IPS-20b (cell line): ENCODE results near the gene TTI1.

Experiments
- H3K27ac ChIP-seq: one replicate; pipeline ENCODE4 v1.5.1; 2013; ENCODE audit warnings: low read length
- H3K27me3 ChIP-seq: 2 replicates; pipeline ENCODE4 v1.6.1; 2013; ENCODE audit warnings: mild to moderate bottlenecking, low read length, inconsistent platforms; ENCODE audit not compliant: insufficient read depth
- H3K36me3 ChIP-seq: 2 replicates; pipeline ENCODE4 v1.6.1; 2013; ENCODE audit warnings: low read depth, mild to moderate bottlenecking, inconsistent platforms, low read length, moderate library complexity; ENCODE audit not compliant: insufficient read depth
- H3K4me1 ChIP-seq: 2 replicates; pipeline ENCODE4 v1.6.1; 2013; ENCODE audit warnings: mild to moderate bottlenecking, control low read depth, inconsistent platforms, low read length, moderate library complexity; ENCODE audit not compliant: insufficient read depth
- H3K4me3 ChIP-seq: 2 replicates; pipeline ENCODE4 v1.5.1; 2013; ENCODE audit warnings: mild to moderate bottlenecking, low read length, inconsistent platforms
- H3K9ac ChIP-seq: 2 replicates; pipeline ENCODE4 v1.6.1; 2013; ENCODE audit warnings: low read depth, mild to moderate bottlenecking, inconsistent platforms, low read length, moderate library complexity
- H3K9me3 ChIP-seq: 2 replicates; pipeline ENCODE4 v1.6.1; 2013; ENCODE audit warnings: mild to moderate bottlenecking, low read depth, low read length, inconsistent platforms; ENCODE audit not compliant: insufficient read depth

The TTI1 gene

GRCh38 chr20:38066969-38067716, 33.9 kb upstream of the TTI1 start:
- Histone ChIP-seq H3K27me3 (no peaks in the 10 kb centered on the region), H3K36me3 (peaks cover 98% of the 10 kb centered on the region), H3K4me3 (no peak overlapping the region), H3K9me3 (no peaks in the 10 kb centered on the region), H3K4me1 (no peaks in the 10 kb centered on the region), H3K27ac (no peak overlapping the region), H3K9ac (no peak overlapping the region)

- no peaks in the 10 kb centered on the region for H3K9me3 ChIP-seq
- H3K36me3 ChIP-seq: peaks cover 100% of the 10 kb centered on the region
- no peaks in the 10 kb centered on the region for H3K4me1 ChIP-seq
- no peak overlapping the region for H3K27ac ChIP-seq
- no peak overlapping the region for H3K4me3 ChIP-seq
- no peak overlapping the region for H3K9ac ChIP-seq
- H3K27me3 ChIP-seq: no peaks in the 10 kb centered on the region
Observed at GRCh38 chr20:38065764-38066375, 32.6 kb upstream of the TTI1 start.

GRCh38 chr20:38063911-38064530, 30.8 kb upstream of the TTI1 start:
- Histone ChIP-seq H3K27ac (no peak overlapping the region), H3K9me3 (no peaks in the 10 kb centered on the region), H3K4me3 (no peak overlapping the region), H3K36me3 (peaks cover 100% of the 10 kb centered on the region), H3K9ac (no peak overlapping the region), H3K4me1 (no peaks in the 10 kb centered on the region), H3K27me3 (no peaks in the 10 kb centered on the region)

GRCh38 chr20:38062890-38063289, 29.6 kb upstream of the TTI1 start:
- Histone ChIP-seq H3K9ac (no peak overlapping the region), H3K36me3 (peaks cover 100% of the 10 kb centered on the region), H3K27ac (no peak overlapping the region), H3K27me3 (no peaks in the 10 kb centered on the region), H3K4me1 (no peaks in the 10 kb centered on the region), H3K9me3 (no peaks in the 10 kb centered on the region), H3K4me3 (no peak overlapping the region)

- Histone ChIP-seq H3K9ac (no peak overlapping the region), H3K27ac (no peak overlapping the region), H3K4me3 (no peak overlapping the region), H3K36me3 (peaks cover 85% of the 10 kb centered on the region), H3K4me1 (no peaks in the 10 kb centered on the region), H3K27me3 (no peaks in the 10 kb centered on the region), H3K9me3 (no peaks in the 10 kb centered on the region)
Observed at GRCh38 chr20:38061109-38061508, 27.9 kb upstream of the TTI1 start.

- Histone ChIP-seq H3K4me3 (no peak overlapping the region), H3K27ac (no peak overlapping the region), H3K4me1 (no peaks in the 10 kb centered on the region), H3K9ac (no peak overlapping the region), H3K27me3 (no peaks in the 10 kb centered on the region), H3K36me3 (peaks cover 84% of the 10 kb centered on the region), H3K9me3 (no peaks in the 10 kb centered on the region)
Observed at GRCh38 chr20:38060536-38060935, 27.3 kb upstream of the TTI1 start.

GRCh38 chr20:38059832-38060231, 26.6 kb upstream of the TTI1 start:
- no peaks in the 10 kb centered on the region for H3K9me3 ChIP-seq
- H3K27me3 ChIP-seq: no peaks in the 10 kb centered on the region
- no peak overlapping the region for H3K4me3 ChIP-seq
- no peak overlapping the region for H3K27ac ChIP-seq
- peaks cover 82% of the 10 kb centered on the region for H3K36me3 ChIP-seq
- no peaks in the 10 kb centered on the region for H3K4me1 ChIP-seq
- H3K9ac ChIP-seq: no peak overlapping the region

- H3K9me3 ChIP-seq: no peaks in the 10 kb centered on the region
- no peak overlapping the region for H3K9ac ChIP-seq
- H3K27me3 ChIP-seq: no peaks in the 10 kb centered on the region
- no peak overlapping the region for H3K27ac ChIP-seq
- no peak overlapping the region for H3K4me3 ChIP-seq
- H3K4me1 ChIP-seq: no peaks in the 10 kb centered on the region
- H3K36me3 ChIP-seq: peaks cover 69% of the 10 kb centered on the region
Observed at GRCh38 chr20:38057351-38057972, 24.2 kb upstream of the TTI1 start.

- Histone ChIP-seq H3K27me3 (no peaks in the 10 kb centered on the region), H3K9ac (no peak overlapping the region), H3K36me3 (peaks cover 64% of the 10 kb centered on the region), H3K4me1 (no peaks in the 10 kb centered on the region), H3K9me3 (no peaks in the 10 kb centered on the region), H3K27ac (no peak overlapping the region), H3K4me3 (no peak overlapping the region)
Observed at GRCh38 chr20:38055848-38056247, 22.6 kb upstream of the TTI1 start.

GRCh38 chr20:38055294-38055693, 22.0 kb upstream of the TTI1 start:
- H3K27ac ChIP-seq: no peak overlapping the region
- no peak overlapping the region for H3K4me3 ChIP-seq
- no peaks in the 10 kb centered on the region for H3K9me3 ChIP-seq
- peaks cover under 1% of the 10 kb centered on the region; the same call in 1 of the 2 replicates for H3K4me1 ChIP-seq
- peaks cover 64% of the 10 kb centered on the region for H3K36me3 ChIP-seq
- H3K27me3 ChIP-seq: no peaks in the 10 kb centered on the region
- H3K9ac ChIP-seq: no peak overlapping the region

- Histone ChIP-seq H3K4me3 (no peak overlapping the region), H3K27ac (no peak overlapping the region), H3K36me3 (peaks cover 64% of the 10 kb centered on the region), H3K27me3 (no peaks in the 10 kb centered on the region), H3K4me1 (peaks cover 5% of the 10 kb centered on the region; the same call in 1 of the 2 replicates), H3K9ac (no peak overlapping the region), H3K9me3 (no peaks in the 10 kb centered on the region)
Observed at GRCh38 chr20:38054647-38055046, 21.4 kb upstream of the TTI1 start.
